ENCODE measurements around the gene SLC8B1.
A peak's percentile ranks its signal among the peaks of the same experiment; 100 is the strongest.
"Not testable (repeated sequence)": the region's sequence is repeated elsewhere in the genome, so short reads cannot be mapped to it uniquely, and the experiment has no call there.

The SLC8B1 gene

GRCh38 chr12:113358381-113359132 is 23.6 kb upstream of the SLC8B1 start, which contains the start of gene PLBD2:
TSS of gene PLBD2 (plus strand) at chr12:113358587. CDS start at chr12:113358601, 14 bp downstream.
- DNase-seq (ENCODE audit: low spot score) = peak; percentile 94

- DNase-seq (ENCODE audit: low spot score) = not testable (repeated sequence)
Observed at GRCh38 chr12:113354192-113354591, 19.3 kb upstream of the SLC8B1 start.

- no peak for DNase-seq (ENCODE audit: low spot score)
Observed at GRCh38 chr12:113351089-113351488, 16.2 kb upstream of the SLC8B1 start.

GRCh38 chr12:113348849-113349536 is 14.1 kb upstream of the SLC8B1 start:
- no peak for DNase-seq (ENCODE audit: low spot score)

- no peak for DNase-seq (ENCODE audit: low spot score)
Observed at GRCh38 chr12:113347892-113348291, 13.0 kb upstream of the SLC8B1 start.

- no peak for DNase-seq (ENCODE audit: low spot score)
Observed at GRCh38 chr12:113347107-113347506, 12.2 kb upstream of the SLC8B1 start.

GRCh38 chr12:113346353-113346752 is 11.4 kb upstream of the SLC8B1 start:
- DNase-seq (ENCODE audit: low spot score) = no peak

- no peak for DNase-seq (ENCODE audit: low spot score)
Observed at GRCh38 chr12:113345318-113345717, 10.4 kb upstream of the SLC8B1 start.

- no peak for DNase-seq (ENCODE audit: low spot score)
Observed at GRCh38 chr12:113341535-113341934, 6.6 kb upstream of the SLC8B1 start.

GRCh38 chr12:113340061-113340460 is 5.2 kb upstream of the SLC8B1 start:
- DNase-seq (ENCODE audit: low spot score) = no peak

GRCh38 chr12:113339540-113339939 is 4.6 kb upstream of the SLC8B1 start:
- no peak for DNase-seq (ENCODE audit: low spot score)

- DNase-seq (ENCODE audit: low spot score) = no peak
Observed at GRCh38 chr12:113333877-113334785, 778 bp downstream of the SLC8B1 start.

- DNase-seq (ENCODE audit: low spot score) = no peak
Observed at GRCh38 chr12:113333418-113333750, 1.5 kb downstream of the SLC8B1 start.

- no peak for DNase-seq (ENCODE audit: low spot score)
Observed at GRCh38 chr12:113332688-113333417, 2.1 kb downstream of the SLC8B1 start.

- DNase-seq (ENCODE audit: low spot score) = no peak
Observed at GRCh38 chr12:113330505-113330904, 4.4 kb downstream of the SLC8B1 start.

- no peak for DNase-seq (ENCODE audit: low spot score)
Observed at GRCh38 chr12:113329791-113330417, 5.0 kb downstream of the SLC8B1 start.

- no peak for DNase-seq (ENCODE audit: low spot score)
Observed at GRCh38 chr12:113329022-113329790, 5.7 kb downstream of the SLC8B1 start.

GRCh38 chr12:113328368-113328889 is 6.5 kb downstream of the SLC8B1 start:
- DNase-seq (ENCODE audit: low spot score) = no peak

- DNase-seq (ENCODE audit: low spot score) = no peak
Observed at GRCh38 chr12:113326775-113327395, 8.0 kb downstream of the SLC8B1 start.

GRCh38 chr12:113325916-113326315 is 9.0 kb downstream of the SLC8B1 start:
- no peak for DNase-seq (ENCODE audit: low spot score)
